ENCODE results near the gene GINS1. TPM values are rescaled to one million over a fixed set of nuclear protein-coding genes. Genes with fewer than 3 reads are reported as not detected.

Gene GINS1
- total and polyA plus RNA-seq, 2 experiments from 2014 or later, result 32.0 to 65.4 TPM

DNA sequence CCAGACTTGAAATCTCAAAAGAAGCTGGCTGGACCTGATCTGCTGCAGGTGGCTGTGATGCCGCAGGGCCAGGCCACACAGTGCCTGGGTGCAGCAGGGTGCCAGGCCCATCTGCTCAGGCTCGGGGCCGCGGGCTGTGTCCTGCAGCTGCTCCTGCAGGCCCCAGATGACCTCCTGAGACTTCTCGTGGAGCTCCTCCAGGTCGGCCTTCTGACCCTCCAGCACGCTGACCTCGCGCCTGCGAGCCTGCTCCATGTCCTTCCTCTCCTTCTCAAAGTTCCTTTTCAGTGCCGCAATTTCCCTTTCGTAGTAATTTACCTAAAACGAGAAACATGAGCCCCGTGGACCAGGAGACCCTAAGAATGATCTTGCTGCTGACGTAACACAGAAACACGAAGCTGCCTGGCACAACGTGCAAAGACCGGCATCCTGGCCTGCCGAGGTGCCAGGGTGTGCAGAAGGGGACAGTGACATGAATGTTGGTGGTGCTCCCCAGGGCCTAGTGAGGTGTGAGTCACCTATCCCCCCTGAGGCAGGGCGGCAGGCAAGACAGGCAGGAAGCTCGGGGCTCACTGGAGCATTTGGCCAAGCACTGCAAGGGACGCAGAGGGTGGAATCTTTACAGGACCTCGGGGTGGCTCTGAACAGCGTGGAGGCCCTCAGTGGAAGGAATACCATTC lies 71.6 kb downstream of the GINS1 start:
- Histone ChIP-seq H3K27me3 (ENCODE audit: insufficient read depth) (no peaks in the 10 kb centered on the region), H3K27ac (ENCODE audit: low read depth) (no peak overlapping the region), H3K4me2 (no peak overlapping the region), H3K79me2 (replicated peaks; ENCODE audit: insufficient read depth) (no peaks in the 10 kb centered on the region), H4K20me1 (replicated peaks; ENCODE audit: insufficient read depth) (peaks cover 5% of the 10 kb centered on the region; the same call in 1 of the 2 replicates), H3F3A (replicated peaks; ENCODE audit: low read depth) (no peaks in the 10 kb centered on the region), H3K9me2 (ENCODE audit: insufficient read depth) (no peaks in the 10 kb centered on the region), H3K36me3 (ENCODE audit: insufficient read depth) (peaks cover 2% of the 10 kb centered on the region; the same call in 1 of the 2 replicates), H3K4me3 (no peak overlapping the region), H2AFZ (no peak overlapping the region), H3K4me1 (ENCODE audit: insufficient read depth) (no peaks in the 10 kb centered on the region)
- no peak overlapping the region for H3K27ac Mint-ChIP-seq
- peaks cover 49% of the 10 kb centered on the region for H3K36me3 Mint-ChIP-seq (ENCODE audit: low read depth)
- no peaks in the 10 kb centered on the region for H3K27me3 Mint-ChIP-seq (ENCODE audit: insufficient read depth, low read depth, poor library complexity)
- TF ChIP-seq EZH2 (IDR thresholded peaks at IDR 0.05; ENCODE audit: low read depth, unreplicated experiment) (no peak), EZH2phosphoT487 (IDR thresholded peaks at IDR 0.05; ENCODE audit: unreplicated experiment) (no peak), ZNF114 (CRISPR knock-in tag; IDR thresholded peaks at IDR 0.05) (no peak), POLR2AphosphoS5 (IDR thresholded peaks at IDR 0.05; ENCODE audit: low read depth) (no peak), NANOG (IDR thresholded peaks at IDR 0.05; ENCODE audit: borderline replicate concordance) (no peak), STAT1 (IDR thresholded peaks at IDR 0.05; ENCODE audit: unreplicated experiment) (no peak), CREB1 (CRISPR knock-in tag; IDR thresholded peaks at IDR 0.05; ENCODE audit: low read depth) (no peak), ZNF331 (CRISPR knock-in tag; IDR thresholded peaks at IDR 0.05; ENCODE audit: low read depth) (no peak), JUNB (IDR thresholded peaks at IDR 0.05; ENCODE audit: unreplicated experiment) (no peak)
- TF ChIP-seq, protein P1, sequence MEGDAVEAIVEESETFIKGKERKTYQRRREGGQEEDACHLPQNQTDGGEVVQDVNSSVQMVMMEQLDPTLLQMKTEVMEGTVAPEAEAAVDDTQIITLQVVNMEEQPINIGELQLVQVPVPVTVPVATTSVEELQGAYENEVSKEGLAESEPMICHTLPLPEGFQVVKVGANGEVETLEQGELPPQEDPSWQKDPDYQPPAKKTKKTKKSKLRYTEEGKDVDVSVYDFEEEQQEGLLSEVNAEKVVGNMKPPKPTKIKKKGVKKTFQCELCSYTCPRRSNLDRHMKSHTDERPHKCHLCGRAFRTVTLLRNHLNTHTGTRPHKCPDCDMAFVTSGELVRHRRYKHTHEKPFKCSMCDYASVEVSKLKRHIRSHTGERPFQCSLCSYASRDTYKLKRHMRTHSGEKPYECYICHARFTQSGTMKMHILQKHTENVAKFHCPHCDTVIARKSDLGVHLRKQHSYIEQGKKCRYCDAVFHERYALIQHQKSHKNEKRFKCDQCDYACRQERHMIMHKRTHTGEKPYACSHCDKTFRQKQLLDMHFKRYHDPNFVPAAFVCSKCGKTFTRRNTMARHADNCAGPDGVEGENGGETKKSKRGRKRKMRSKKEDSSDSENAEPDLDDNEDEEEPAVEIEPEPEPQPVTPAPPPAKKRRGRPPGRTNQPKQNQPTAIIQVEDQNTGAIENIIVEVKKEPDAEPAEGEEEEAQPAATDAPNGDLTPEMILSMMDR (conservative IDR thresholded peaks at IDR 0.05; ENCODE audit: low read depth in 2 of 2), result no peak
- TF ChIP-seq, protein P2, sequence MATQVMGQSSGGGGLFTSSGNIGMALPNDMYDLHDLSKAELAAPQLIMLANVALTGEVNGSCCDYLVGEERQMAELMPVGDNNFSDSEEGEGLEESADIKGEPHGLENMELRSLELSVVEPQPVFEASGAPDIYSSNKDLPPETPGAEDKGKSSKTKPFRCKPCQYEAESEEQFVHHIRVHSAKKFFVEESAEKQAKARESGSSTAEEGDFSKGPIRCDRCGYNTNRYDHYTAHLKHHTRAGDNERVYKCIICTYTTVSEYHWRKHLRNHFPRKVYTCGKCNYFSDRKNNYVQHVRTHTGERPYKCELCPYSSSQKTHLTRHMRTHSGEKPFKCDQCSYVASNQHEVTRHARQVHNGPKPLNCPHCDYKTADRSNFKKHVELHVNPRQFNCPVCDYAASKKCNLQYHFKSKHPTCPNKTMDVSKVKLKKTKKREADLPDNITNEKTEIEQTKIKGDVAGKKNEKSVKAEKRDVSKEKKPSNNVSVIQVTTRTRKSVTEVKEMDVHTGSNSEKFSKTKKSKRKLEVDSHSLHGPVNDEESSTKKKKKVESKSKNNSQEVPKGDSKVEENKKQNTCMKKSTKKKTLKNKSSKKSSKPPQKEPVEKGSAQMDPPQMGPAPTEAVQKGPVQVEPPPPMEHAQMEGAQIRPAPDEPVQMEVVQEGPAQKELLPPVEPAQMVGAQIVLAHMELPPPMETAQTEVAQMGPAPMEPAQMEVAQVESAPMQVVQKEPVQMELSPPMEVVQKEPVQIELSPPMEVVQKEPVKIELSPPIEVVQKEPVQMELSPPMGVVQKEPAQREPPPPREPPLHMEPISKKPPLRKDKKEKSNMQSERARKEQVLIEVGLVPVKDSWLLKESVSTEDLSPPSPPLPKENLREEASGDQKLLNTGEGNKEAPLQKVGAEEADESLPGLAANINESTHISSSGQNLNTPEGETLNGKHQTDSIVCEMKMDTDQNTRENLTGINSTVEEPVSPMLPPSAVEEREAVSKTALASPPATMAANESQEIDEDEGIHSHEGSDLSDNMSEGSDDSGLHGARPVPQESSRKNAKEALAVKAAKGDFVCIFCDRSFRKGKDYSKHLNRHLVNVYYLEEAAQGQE (IDR thresholded peaks at IDR 0.05; ENCODE audit: unreplicated experiment), result no peak
- TF ChIP-seq, protein P3, sequence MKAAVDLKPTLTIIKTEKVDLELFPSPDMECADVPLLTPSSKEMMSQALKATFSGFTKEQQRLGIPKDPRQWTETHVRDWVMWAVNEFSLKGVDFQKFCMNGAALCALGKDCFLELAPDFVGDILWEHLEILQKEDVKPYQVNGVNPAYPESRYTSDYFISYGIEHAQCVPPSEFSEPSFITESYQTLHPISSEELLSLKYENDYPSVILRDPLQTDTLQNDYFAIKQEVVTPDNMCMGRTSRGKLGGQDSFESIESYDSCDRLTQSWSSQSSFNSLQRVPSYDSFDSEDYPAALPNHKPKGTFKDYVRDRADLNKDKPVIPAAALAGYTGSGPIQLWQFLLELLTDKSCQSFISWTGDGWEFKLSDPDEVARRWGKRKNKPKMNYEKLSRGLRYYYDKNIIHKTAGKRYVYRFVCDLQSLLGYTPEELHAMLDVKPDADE (IDR thresholded peaks at IDR 0.05), result no peak
- TF ChIP-seq, protein P4, sequence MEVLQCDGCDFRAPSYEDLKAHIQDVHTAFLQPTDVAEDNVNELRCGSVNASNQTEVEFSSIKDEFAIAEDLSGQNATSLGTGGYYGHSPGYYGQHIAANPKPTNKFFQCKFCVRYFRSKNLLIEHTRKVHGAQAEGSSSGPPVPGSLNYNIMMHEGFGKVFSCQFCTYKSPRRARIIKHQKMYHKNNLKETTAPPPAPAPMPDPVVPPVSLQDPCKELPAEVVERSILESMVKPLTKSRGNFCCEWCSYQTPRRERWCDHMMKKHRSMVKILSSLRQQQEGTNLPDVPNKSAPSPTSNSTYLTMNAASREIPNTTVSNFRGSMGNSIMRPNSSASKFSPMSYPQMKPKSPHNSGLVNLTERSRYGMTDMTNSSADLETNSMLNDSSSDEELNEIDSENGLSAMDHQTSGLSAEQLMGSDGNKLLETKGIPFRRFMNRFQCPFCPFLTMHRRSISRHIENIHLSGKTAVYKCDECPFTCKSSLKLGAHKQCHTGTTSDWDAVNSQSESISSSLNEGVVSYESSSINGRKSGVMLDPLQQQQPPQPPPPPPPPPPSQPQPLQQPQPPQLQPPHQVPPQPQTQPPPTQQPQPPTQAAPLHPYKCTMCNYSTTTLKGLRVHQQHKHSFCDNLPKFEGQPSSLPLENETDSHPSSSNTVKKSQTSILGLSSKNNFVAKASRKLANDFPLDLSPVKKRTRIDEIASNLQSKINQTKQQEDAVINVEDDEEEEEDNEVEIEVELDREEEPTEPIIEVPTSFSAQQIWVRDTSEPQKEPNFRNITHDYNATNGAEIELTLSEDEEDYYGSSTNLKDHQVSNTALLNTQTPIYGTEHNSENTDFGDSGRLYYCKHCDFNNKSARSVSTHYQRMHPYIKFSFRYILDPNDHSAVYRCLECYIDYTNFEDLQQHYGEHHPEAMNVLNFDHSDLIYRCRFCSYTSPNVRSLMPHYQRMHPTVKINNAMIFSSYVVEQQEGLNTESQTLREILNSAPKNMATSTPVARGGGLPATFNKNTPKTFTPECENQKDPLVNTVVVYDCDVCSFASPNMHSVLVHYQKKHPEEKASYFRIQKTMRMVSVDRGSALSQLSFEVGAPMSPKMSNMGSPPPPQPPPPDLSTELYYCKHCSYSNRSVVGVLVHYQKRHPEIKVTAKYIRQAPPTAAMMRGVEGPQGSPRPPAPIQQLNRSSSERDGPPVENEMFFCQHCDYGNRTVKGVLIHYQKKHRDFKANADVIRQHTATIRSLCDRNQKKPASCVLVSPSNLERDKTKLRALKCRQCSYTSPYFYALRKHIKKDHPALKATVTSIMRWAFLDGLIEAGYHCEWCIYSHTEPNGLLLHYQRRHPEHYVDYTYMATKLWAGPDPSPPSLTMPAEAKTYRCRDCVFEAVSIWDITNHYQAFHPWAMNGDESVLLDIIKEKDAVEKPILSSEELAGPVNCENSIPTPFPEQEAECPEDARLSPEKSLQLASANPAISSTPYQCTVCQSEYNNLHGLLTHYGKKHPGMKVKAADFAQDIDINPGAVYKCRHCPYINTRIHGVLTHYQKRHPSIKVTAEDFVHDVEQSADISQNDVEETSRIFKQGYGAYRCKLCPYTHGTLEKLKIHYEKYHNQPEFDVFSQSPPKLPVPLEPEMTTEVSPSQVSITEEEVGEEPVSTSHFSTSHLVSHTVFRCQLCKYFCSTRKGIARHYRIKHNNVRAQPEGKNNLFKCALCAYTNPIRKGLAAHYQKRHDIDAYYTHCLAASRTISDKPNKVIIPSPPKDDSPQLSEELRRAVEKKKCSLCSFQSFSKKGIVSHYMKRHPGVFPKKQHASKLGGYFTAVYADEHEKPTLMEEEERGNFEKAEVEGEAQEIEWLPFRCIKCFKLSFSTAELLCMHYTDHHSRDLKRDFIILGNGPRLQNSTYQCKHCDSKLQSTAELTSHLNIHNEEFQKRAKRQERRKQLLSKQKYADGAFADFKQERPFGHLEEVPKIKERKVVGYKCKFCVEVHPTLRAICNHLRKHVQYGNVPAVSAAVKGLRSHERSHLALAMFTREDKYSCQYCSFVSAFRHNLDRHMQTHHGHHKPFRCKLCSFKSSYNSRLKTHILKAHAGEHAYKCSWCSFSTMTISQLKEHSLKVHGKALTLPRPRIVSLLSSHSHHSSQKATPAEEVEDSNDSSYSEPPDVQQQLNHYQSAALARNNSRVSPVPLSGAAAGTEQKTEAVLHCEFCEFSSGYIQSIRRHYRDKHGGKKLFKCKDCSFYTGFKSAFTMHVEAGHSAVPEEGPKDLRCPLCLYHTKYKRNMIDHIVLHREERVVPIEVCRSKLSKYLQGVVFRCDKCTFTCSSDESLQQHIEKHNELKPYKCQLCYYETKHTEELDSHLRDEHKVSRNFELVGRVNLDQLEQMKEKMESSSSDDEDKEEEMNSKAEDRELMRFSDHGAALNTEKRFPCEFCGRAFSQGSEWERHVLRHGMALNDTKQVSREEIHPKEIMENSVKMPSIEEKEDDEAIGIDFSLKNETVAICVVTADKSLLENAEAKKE (CRISPR knock-in tag; IDR thresholded peaks at IDR 0.05), result no peak
- H3K4me1 Mint-ChIP-seq, result no peaks in the 10 kb centered on the region
- ATAC-seq (no peak), DNase-seq (ENCODE audit: low spot score) (no peak)
- no peaks in the 10 kb centered on the region; the same call in 2 of the 3 replicates for H3K9me3 Mint-ChIP-seq
- no peak overlapping the region for H3K4me3 Mint-ChIP-seq
